ENCODE measurements around the gene IRF9. TPM values are rescaled to one million over a fixed set of nuclear protein-coding genes. Genes with fewer than 3 reads are reported as not detected.
A peak's percentile ranks its signal among the peaks of the same experiment; 100 is the strongest.

Gene IRF9
- total RNA-seq, 1 experiment from 2014 or later: 27.6 TPM

GRCh38 chr14:24189059-24189375 lies 28.0 kb downstream of the IRF9 start:
- DNase-seq: no peak
- Mint-ChIP-seq H3K36me3 (ENCODE audit: insufficient read depth in 1 of 3, low read depth in 3 of 3) (peaks cover 23 to 72% (median 60%) of the 10 kb centered on the region in 3 experiments), H3K4me3 (peak overlapping the region; percentile 94 to 95), H3K4me1 (peaks cover 15 to 17% of the 10 kb centered on the region in 2 experiments), H3K9me3 (no peaks in the 10 kb centered on the region), H3K27ac (peak overlapping the region in 2 of 3 experiments; percentile 37 to 63; a peak in 4 of 7 replicates), H3K27me3 (ENCODE audit: low read depth) (no peaks in the 10 kb centered on the region)
- H2BK120ac ChIP-seq (ENCODE audit: low read depth, low read length, poor library complexity, severe bottlenecking): no peak overlapping the region
- H2AFZ ChIP-seq (ENCODE audit: low read length): no peak overlapping the region
- no peaks in the 10 kb centered on the region for H3K79me2 ChIP-seq (ENCODE audit: insufficient read depth, low read length)
- no peak overlapping the region for H4K91ac ChIP-seq (ENCODE audit: insufficient read length, low read depth, low read length)
- H2BK5ac ChIP-seq (ENCODE audit: insufficient read length, low read length): no peak overlapping the region
- H3K4me1 ChIP-seq (ENCODE audit: insufficient read depth, low read length): no peaks in the 10 kb centered on the region; the same call in 1 of the 2 replicates
- no peaks in the 10 kb centered on the region for H4K20me1 ChIP-seq (ENCODE audit: control insufficient read depth, insufficient read depth, insufficient read length)
- H3T11ph ChIP-seq (ENCODE audit: low read length): no peak overlapping the region
- no peak overlapping the region for H3K9ac ChIP-seq (ENCODE audit: extremely low read depth, insufficient read length, low read length)
- H3K56ac ChIP-seq (ENCODE audit: insufficient read length, low read depth, low read length): no peak overlapping the region
- H4K8ac ChIP-seq (replicated peaks; ENCODE audit: insufficient read length, low read depth, low read length): no peak overlapping the region
- peaks cover 4% of the 10 kb centered on the region for H3K79me1 ChIP-seq (ENCODE audit: insufficient read depth, low read depth, low read length, poor library complexity, severe bottlenecking)
- H3K9me3 ChIP-seq (ENCODE audit: control insufficient read depth, low read depth, low read length): no peaks in the 10 kb centered on the region
- WGBS (ENCODE audit: extremely low coverage, insufficient read length, low lambda C conversion rate): no CpG with 5 or more reads among the region's 3 CpGs
- H2AK5ac ChIP-seq (ENCODE audit: insufficient read length, low read length): no peak overlapping the region
- no peak overlapping the region for H4K5ac ChIP-seq (ENCODE audit: insufficient read length, low read depth, low read length)
- no peak for TF ChIP-seq CTCF (conservative IDR thresholded peaks at IDR 0.05)
- H3K23ac ChIP-seq (ENCODE audit: insufficient read length, low read depth, low read length): no peak overlapping the region
- H3K27me3 ChIP-seq (ENCODE audit: insufficient read depth, low read length): no peaks in the 10 kb centered on the region
- H3K23me2 ChIP-seq (ENCODE audit: insufficient read length, low read depth, low read length, poor library complexity, severe bottlenecking): no peaks in the 10 kb centered on the region
- no peak overlapping the region for H3K4ac ChIP-seq (ENCODE audit: low read depth, low read length)
- no peak overlapping the region for H2BK12ac ChIP-seq (ENCODE audit: insufficient read length, low read depth, low read length)
- no peak overlapping the region for H2BK20ac ChIP-seq (ENCODE audit: low read depth, low read length, poor library complexity, severe bottlenecking)
- no peak overlapping the region for H2BK15ac ChIP-seq (ENCODE audit: low read depth, low read length)
- H3K14ac ChIP-seq (ENCODE audit: insufficient read depth, low read length): no peak overlapping the region
- no peak overlapping the region for H3K18ac ChIP-seq (ENCODE audit: insufficient read length, low read depth, low read length)
- H3K27ac ChIP-seq (ENCODE audit: insufficient read length, low read depth, low read length): no peak overlapping the region
- H3K4me2 ChIP-seq (ENCODE audit: insufficient read depth, insufficient read length, low read length): no peak overlapping the region

All from H9 (cell line).